ENCODE measurements around the gene SLC35F1.

GRCh38 chr6:118285791-118286190 lies 378.7 kb downstream of the SLC35F1 start:
- TF ChIP-seq NFIC (IDR thresholded peaks at IDR 0.05) (no peak), EP300 (IDR thresholded peaks at IDR 0.05; ENCODE audit: borderline replicate concordance) (no peak), YY1 (IDR thresholded peaks at IDR 0.05; ENCODE audit: low read depth) (no peak), TAF1 (IDR thresholded peaks at IDR 0.05; ENCODE audit: low read depth) (no peak), RAD21 (IDR thresholded peaks at IDR 0.05; ENCODE audit: low read depth) (no peak), MAX (IDR thresholded peaks at IDR 0.05) (no peak), TEAD4 (IDR thresholded peaks at IDR 0.05) (no peak), ZBTB7A (IDR thresholded peaks at IDR 0.05; ENCODE audit: low read depth) (no peak), CREB1 (IDR thresholded peaks at IDR 0.05; ENCODE audit: low read depth) (no peak), FOXM1 (IDR thresholded peaks at IDR 0.05; ENCODE audit: borderline replicate concordance, low read depth) (no peak), EGR1 (IDR thresholded peaks at IDR 0.05) (no peak)

All from Ishikawa (cell line).